WERI-Rb-1 (cell line): ENCODE data around the gene DROSHA.

Source experiments
- DNase-seq: peaks from one replicate; pipeline ENCODE4 v3.0.0-alpha.2; 2020
- H3K27ac ChIP-seq: fragments of 250-450 bp; sonication (Bioruptor Pico); 2 replicates; pipeline ENCODE4 v1.5.1; 2020; ENCODE audit warnings: mild to moderate bottlenecking, moderate library complexity
- H3K27me3 ChIP-seq: fragments of 250-450 bp; sonication (Bioruptor Pico); 2 replicates; pipeline ENCODE4 v1.5.1; 2021; ENCODE audit warnings: mild to moderate bottlenecking, low read depth, moderate library complexity; ENCODE audit not compliant: insufficient read depth, severe bottlenecking
- H3K36me3 ChIP-seq: fragments of 250-450 bp; sonication (Bioruptor Pico); 2 replicates; pipeline ENCODE4 v1.5.1; 2020; ENCODE audit warnings: mild to moderate bottlenecking, moderate library complexity
- H3K4me3 ChIP-seq: 2 replicates; pipeline ENCODE4 v1.5.1; 2011; ENCODE audit warnings: low read depth, mild to moderate bottlenecking, control low read depth, low read length
- H3K9me3 ChIP-seq: fragments of 250-450 bp; sonication (Bioruptor Pico); 2 replicates; pipeline ENCODE4 v1.5.1; 2021; ENCODE audit warnings: mild to moderate bottlenecking, moderate library complexity; ENCODE audit not compliant: severe bottlenecking
- TF ChIP-seq, protein P1 (sequence below): IDR thresholded peaks from 2 replicates; pipeline ENCODE4 v1.5.1; 2011; ENCODE audit warnings: low read depth, mild to moderate bottlenecking, control low read depth, inconsistent platforms, low read length

DROSHA gene

DNA sequence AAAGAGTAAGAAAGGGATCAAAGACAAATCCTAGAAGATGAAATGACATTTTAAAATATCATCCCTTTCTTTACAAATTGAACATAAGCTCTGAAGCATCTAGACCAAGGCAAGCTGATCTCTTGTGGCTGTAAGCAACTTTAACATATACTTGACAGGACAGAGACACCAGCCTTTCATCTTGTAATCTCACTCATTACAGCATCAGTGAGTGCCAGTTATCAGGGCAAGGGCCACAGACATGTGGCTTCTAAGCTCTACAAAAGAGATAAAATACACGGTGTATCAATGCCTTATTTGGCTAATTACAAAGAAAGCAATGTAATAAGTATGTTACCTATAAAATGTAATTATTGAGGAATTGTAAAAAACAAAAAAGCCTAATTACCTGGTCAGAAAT, 95.0 kb downstream of the DROSHA start:
- Histone ChIP-seq H3K27ac (no peak overlapping the region), H3K36me3 (peaks cover 59% of the 10 kb centered on the region), H3K27me3 (no peaks in the 10 kb centered on the region), H3K9me3 (no peaks in the 10 kb centered on the region), H3K4me3 (no peak overlapping the region)
- TF ChIP-seq, protein P1, sequence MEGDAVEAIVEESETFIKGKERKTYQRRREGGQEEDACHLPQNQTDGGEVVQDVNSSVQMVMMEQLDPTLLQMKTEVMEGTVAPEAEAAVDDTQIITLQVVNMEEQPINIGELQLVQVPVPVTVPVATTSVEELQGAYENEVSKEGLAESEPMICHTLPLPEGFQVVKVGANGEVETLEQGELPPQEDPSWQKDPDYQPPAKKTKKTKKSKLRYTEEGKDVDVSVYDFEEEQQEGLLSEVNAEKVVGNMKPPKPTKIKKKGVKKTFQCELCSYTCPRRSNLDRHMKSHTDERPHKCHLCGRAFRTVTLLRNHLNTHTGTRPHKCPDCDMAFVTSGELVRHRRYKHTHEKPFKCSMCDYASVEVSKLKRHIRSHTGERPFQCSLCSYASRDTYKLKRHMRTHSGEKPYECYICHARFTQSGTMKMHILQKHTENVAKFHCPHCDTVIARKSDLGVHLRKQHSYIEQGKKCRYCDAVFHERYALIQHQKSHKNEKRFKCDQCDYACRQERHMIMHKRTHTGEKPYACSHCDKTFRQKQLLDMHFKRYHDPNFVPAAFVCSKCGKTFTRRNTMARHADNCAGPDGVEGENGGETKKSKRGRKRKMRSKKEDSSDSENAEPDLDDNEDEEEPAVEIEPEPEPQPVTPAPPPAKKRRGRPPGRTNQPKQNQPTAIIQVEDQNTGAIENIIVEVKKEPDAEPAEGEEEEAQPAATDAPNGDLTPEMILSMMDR: no peak
- DNase-seq: no peak

DNA sequence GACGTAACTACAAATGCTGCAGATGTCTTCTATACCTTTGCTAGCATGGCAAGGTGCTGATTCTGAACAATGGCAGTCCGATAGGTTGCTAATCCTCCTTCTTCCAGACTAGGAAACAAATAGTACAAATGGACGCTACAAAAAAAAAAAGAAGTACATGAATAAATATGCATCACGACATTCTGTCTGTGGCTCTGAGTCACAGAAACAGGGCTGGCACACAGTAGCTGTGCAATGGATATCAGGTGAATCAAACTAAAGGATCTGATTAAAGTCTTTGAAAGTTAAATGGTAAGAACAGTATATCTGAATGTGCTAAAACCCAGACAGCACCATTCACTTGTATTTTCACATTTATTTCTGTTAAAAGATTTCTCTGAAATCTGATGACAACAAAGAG, 96.2 kb downstream of the DROSHA start:
- peaks cover 61% of the 10 kb centered on the region for H3K36me3 ChIP-seq

DNA sequence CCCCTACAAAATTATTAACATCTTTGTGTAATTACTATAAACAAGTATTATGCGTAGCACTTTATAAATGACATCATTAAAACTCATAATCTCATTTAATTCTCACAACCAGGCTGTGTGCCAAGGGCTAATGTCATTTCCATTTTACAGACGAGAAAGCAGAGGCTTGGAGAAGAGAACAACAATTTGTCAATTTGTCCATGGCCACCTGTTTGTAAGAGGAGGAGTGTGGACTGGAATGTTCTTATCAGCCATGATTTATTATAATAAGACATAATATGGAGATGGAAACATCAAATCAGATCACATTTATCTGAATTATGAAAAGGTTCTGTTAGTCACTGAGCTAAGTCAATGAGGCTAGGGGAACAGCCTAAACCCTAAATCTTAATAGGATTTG, 97.0 kb downstream of the DROSHA start:
- Histone ChIP-seq H3K27me3 (no peaks in the 10 kb centered on the region), H3K9me3 (no peaks in the 10 kb centered on the region), H3K36me3 (peaks cover 67% of the 10 kb centered on the region), H3K4me3 (no peak overlapping the region), H3K27ac (no peak overlapping the region)
- TF ChIP-seq, protein P1: no peak
- no peak for DNase-seq

More for the DNA sequence above, 96.2 kb downstream of the DROSHA start:
- TF ChIP-seq, protein P1: no peak
- H3K27me3 ChIP-seq: no peaks in the 10 kb centered on the region
- H3K27ac ChIP-seq: no peak overlapping the region
- no peaks in the 10 kb centered on the region for H3K9me3 ChIP-seq
- no peak overlapping the region for H3K4me3 ChIP-seq
- no peak for DNase-seq

DNA sequence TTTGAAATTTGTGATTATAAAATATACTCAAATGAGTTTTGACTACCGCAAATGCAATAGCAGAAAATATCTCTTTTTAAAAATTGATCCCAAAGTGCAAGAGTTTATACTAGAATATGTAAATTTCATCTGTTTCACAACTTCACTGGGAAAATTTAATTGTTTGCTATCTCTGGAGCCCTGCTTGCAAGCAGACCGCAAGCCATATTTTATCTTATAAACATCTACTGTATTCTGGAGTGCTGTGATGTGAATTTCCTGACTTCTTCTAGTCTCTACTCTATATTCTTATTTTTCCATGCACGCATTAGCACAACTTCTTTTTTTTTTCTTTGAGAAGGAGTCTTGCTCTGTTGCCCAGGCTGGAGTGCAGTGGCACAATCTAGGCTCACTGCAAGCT, 98.7 kb downstream of the DROSHA start:
- no peaks in the 10 kb centered on the region for H3K27me3 ChIP-seq
- DNase-seq: no peak
- TF ChIP-seq, protein P1: no peak
- no peak overlapping the region for H3K27ac ChIP-seq
- H3K4me3 ChIP-seq: no peak overlapping the region
- peaks cover 60% of the 10 kb centered on the region for H3K36me3 ChIP-seq
- H3K9me3 ChIP-seq: no peaks in the 10 kb centered on the region

DNA sequence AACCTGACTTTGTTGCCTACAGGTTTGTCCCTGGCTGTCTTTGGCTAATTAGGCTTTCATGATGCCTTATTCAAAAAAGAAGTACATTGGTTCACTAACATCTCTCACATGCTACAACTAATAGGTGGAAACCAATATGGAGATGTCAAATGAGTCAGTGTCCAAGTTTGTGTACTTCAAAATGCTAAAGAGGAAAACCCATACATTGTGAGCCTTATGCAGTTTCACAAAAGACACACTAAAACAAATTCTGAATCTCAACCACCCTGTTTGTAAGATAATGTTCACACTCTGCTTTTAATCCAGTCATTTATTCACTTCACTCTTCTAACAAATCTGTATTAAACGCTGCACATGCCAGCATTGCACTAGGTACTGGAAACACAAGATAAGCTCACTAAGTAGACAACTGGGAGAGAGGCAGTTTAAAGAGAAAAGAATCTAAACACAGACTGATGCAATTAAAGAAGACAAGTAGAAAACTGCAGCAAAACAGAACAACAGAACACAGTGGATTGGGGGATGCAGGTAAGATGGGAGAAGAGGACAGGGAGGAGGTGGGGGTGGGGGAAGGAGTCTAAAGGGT, 104.1 kb downstream of the DROSHA start:
- Histone ChIP-seq H3K36me3 (peaks cover 37% of the 10 kb centered on the region), H3K27ac (peak overlapping the region; percentile 31), H3K4me3 (no peak overlapping the region), H3K27me3 (no peaks in the 10 kb centered on the region), H3K9me3 (no peaks in the 10 kb centered on the region)
- TF ChIP-seq, protein P1: no peak
- no peak for DNase-seq
